ENCODE measurements around the gene SLC4A3.

Gene SLC4A3

DNA sequence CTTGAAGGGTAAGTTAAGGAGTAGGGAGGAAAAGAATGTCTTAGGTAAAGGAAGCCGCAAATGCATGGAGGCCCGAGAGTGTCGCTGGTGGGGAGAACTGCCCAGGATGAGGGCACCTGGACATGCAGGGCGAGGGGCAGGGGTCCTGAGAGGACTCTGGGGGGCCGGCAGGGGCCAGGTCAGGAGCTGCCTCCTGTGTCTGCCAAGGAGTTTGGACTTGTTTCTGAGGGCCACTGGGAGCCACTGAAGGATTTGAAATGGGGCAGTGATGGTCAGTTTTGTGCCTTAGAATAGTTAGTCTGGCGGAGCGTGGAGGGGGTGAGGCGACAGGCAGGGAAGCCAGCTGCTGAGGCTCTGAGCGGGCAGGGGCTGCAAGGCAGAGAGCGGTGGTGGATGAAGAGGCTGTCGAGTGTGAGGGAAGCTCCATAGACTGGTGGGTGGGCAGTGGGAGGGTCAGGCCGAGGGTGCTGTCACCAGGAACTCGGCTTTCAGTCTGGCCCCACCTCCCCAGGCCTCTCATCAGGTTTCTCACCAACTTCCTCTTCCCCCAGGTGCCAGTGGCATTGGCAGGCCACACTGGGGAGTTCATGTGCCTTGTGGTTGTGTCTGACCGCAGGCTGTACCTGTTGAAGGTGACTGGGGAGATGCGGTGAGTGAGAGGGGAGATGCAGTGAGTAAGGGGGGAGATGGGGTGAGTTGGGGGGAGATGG lies 14.7 kb upstream of the SLC4A3 start:
- no peak for DNase-seq

DNA sequence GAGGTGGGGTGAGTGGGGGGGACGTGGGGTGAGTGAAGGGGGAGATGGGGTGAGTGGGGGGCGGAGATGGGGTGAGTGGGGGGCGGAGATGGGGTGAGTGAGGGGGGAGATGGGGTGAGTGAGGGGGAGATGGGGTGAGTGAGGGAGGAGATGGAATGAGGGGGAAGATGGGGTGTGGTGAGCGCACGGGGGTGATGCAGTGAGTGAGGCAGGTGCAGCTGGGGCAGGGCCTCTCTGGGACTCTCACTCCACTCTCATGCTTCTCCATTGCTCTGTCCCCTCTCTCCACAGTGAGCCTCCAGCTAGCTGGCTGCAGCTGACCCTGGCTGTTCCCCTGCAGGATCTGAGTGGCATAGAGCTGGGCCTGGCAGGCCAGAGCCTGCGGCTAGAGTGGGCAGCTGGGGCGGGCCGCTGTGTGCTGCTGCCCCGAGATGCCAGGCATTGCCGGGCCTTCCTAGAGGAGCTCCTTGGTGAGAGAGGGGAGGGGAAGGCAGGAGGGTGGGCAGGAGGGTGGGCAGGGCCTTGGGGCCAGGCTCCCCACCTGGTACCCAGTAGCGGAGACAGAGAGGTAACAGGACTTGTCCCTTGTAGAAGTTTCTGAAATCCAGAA lies 13.9 kb upstream of the SLC4A3 start:
- DNase-seq = no peak

- DNase-seq = no peak
Observed at GRCh38 chr2:219614076-219614860, 13.2 kb upstream of the SLC4A3 start.

- DNase-seq = no peak
Observed at GRCh38 chr2:219615036-219615435, 12.4 kb upstream of the SLC4A3 start.

DNA sequence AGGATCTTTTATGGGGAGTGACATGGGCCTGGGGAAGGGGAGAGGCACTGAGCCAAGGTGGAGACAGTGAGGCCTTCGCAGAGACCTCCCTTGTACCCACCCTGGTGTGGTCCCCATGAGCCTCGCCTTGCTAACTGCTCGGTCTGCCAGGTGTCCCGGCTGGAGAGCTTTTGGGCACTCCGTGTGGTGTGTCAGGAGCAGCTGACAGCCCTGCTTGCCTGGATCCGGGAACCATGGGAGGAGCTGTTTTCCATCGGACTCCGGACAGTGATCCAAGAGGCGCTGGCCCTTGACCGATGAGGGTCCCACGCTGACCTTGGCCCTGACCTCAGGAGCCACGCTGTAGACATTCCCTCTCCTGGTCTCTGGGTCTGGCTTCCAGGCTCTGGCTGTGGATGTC lies 11.5 kb upstream of the SLC4A3 start:
- DNase-seq = no peak

- no peak for DNase-seq
Observed at GRCh38 chr2:219616550-219616949, 10.9 kb upstream of the SLC4A3 start.

DNA sequence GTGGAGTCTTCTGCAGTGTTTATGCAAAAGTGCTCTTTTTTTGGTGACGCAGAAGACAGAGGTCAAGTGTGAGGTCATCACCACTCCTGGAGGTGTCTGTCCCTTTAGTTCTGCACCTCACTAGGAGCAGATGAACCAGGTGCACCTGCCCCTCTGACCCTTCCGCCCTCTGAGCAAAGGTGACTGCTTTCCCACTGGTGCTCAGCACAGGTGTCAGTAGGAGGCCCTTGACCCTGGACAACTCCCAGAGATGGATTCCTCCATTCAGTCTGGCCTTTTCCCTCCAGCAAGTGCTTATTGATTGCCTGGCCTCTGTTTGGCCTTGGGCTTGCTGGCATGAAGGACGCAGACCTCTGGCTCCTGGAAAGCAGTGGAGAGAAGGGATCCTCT lies 8.7 kb upstream of the SLC4A3 start:
- no peak for DNase-seq

GRCh38 chr2:219619235-219619634 lies 8.2 kb upstream of the SLC4A3 start:
- DNase-seq = no peak

DNA sequence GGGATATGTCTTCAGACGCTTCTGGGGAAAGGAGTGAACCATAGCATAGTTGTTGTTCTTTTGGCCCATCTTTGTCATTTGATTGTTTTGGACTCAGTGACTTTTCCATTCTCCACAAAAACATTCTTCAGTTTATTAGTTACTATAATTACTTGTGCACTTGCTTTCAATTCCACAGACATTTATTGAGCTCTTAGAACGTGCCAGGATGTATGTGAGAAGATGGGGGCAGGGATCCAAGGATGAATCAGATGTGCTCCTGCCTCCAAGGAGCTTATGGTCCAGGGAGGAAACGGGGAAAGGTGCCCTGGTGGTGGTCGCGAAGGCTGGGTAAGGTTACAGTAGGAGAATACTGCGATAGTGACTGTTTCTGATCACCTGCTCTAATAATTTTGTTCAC lies 6.9 kb upstream of the SLC4A3 start:
- DNase-seq = no peak

- no peak for DNase-seq
Observed at GRCh38 chr2:219621935-219622334, 5.5 kb upstream of the SLC4A3 start.

DNA sequence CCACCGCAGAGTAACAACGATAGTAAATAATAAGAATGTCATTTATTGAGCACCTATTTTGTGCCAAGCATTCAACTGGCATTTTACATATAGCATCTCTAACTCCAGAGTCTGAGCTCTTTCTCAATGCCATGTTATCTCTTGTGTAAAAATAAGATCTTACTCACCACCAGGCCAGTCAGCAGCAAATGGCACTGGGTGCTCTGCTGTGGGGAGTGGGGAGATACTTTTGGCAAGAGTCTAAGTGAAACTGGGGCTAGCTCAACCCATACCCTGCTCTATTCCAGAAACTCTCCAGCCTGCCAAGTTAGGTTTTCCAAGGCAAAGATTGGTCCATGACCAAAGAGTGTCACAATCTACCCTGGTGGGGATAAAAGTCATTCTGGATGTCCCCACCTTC lies 5.0 kb upstream of the SLC4A3 start:
- no peak for DNase-seq

GRCh38 chr2:219624565-219624964 lies 2.9 kb upstream of the SLC4A3 start:
- DNase-seq = no peak

- DNase-seq = no peak
Observed at GRCh38 chr2:219625179-219625578, 2.3 kb upstream of the SLC4A3 start.

- DNase-seq = no peak
Observed at GRCh38 chr2:219626540-219626939, 890 bp upstream of the SLC4A3 start.

DNA sequence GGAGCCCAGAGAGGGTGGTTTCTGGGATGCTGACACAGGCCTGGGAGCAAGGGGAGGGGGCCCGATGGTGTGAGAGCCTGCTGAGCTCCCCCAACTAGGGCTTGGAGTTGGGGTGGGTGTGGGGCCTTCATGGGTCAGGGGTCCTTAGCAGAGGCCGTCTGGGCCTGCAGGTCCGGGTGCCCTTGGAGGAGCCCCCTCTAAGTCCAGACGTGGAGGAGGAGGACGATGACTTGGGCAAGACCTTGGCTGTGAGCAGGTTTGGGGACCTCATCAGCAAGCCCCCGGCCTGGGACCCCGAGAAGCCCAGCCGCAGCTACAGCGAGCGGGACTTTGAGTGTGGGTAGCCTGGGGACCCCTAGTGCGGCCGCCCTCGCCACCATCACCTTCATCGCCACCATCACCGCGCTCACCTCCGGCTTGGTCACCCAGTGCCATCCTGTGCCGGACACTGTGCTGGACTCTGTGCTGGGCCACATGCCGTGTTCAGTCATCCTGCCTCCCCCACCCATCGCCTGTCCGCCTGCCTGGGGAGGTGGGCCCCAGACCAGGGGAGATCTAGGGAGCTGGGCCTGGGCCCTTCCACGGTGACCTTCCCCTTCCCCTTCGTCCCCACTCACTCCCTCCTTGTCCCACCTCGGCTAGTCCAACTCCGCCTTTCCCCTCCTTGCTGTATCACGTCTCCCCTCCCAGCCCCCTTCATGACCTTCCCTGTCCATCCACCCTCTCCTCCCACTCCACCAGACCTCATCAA lies 980 bp downstream of the SLC4A3 start:
- no peak for DNase-seq

DNA sequence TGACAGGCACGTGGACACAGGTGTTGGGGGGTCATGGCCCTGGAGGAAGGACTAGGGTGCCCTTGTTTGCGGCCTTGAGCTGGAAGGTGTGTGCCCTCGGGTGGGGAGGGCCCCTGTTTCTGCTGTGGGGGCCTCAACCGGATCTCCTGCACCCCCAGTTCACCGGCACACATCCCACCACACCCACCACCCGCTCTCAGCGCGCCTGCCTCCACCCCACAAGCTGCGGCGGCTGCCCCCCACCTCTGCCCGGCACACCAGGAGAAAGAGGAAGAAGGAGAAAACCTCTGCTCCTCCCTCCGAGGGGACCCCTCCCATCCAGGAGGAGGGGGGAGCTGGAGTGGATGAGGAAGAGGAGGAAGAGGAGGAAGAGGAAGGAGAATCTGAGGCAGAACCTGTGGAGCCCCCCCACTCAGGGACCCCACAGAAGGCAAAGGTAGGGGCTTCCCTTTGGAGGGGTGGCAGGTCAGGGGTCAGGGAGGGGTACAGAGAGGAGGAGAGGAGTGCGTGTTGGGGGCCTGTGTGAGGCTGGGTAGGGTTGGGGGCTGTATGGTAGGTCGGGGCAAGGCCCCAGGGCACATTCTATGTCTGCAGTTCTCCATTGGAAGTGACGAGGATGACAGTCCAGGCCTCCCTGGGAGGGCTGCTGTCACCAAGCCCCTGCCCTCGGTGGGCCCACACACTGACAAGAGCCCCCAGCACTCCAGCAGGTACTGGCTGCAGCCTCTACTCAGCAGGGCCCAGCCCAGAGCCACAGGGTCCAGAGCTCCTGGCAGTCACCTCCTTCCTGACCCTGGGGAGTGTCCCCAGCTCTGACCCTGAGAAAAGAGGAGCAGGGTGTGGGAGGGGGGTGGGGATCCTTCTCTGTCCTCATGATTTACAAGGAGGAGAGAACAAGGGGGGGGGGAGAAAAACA lies 1.8 kb downstream of the SLC4A3 start:
- DNase-seq = no peak

GRCh38 chr2:219629976-219630695 lies 2.7 kb downstream of the SLC4A3 start:
- no peak for DNase-seq

DNA sequence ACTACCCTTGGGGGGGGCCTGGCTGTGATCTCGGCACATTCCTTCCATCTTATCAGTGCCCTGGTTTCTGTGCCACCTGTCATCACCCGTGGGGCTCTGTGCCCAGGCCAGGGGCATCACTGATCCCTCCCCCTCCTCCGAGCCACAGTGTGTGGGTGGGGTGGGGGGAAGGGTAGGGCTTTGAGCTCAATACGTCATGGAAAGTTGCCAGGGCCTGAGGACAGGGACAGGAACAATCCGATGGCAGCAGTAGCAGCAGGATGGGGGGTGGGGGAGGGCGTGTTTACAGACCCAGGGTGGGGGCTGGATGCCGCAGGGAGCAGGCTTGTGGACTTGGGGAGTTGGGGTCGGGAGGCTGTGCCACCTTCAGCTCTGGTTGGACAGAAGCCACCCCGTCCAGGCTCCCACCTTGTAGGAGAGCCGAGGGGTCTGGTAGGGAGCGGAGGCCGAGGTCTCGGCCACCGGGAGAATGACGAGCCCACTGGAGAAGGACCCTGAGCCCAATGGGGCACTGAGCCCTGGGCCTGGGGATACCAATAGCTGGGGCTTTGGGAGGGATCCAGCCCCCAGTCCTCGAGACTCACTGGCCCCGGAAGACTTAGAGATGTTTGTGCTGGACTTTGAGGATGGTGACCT lies 3.5 kb downstream of the SLC4A3 start:
- no peak for DNase-seq

DNA sequence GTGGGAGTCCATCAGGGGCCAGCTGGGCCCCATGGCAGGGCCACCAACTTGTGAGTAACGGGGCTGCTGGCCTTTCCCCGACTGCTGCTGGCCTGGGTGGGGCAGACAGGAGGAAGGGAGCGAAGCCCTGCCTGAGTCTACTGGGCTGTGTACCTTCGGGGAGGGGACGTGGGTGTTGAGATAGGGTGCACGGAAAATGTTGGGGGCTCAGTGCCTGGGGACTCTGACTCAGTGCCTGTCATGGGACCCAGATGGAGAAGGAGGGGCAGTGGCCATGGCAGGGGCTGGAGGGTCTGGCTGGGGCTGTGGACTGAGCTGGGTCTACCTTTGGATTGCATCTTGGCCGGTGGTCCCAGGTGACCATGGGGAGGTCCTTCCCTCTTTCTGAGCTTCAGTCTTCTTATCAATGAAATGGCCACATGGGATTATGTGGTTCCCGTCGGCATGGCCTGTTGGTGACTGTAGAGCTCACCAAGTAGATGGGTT lies 4.0 kb downstream of the SLC4A3 start:
- DNase-seq = no peak

DNA sequence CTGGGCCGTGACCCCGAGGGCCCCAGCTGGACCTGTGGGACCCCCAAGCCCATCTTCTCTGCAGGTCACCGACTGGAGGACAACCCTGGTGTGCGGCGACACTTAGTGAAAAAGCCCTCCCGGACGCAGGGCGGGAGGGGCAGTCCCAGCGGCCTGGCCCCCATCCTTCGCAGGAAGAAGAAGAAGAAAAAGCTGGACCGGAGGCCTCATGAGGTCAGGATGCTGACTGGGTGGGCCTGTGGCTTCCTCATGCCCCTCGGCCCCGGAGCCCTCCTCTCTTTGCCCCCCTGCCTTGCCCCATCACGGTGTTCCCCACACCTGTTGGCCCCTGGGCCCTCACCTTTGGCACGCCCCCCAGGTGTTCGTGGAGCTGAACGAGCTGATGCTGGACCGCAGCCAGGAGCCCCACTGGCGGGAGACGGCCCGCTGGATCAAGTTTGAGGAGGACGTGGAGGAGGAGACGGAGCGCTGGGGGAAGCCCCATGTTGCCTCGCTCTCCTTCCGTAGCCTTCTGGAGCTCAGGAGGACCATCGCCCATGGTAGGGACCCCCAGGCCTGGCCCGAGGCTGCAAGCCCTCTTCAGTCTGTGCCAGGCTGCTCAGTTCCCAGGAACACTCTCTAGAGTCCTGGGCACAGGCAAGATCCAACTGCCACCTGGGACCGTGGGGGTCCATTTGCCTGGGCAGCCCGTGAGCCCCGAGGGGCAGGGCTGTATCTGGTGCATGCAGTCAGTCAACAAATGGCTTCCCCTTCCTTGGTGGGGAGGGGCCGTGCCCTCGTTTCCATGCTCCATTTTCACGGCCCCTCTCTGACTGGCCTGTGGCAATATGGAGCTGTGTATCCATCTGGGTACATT lies 4.7 kb downstream of the SLC4A3 start:
- DNase-seq = no peak
